Liver (tissue), 3 donors: Measurements from ENCODE around the gene DGCR2.
"Not testable (repeated sequence)": the region's sequence is repeated elsewhere in the genome, so short reads cannot be mapped to it uniquely, and the experiment has no call there.

Source experiments
- CTCF ChIP-seq: fragments of 150-350 bp; IDR thresholded peaks from 2 replicates; pipeline ENCODE4 v1.5.1; 2017; ENCODE audit warnings: improper control_type of control experiment, low read depth, low read length; ENCODE audit not compliant: missing input control
- GABPA ChIP-seq, 2 donors: IDR thresholded peaks in 1 of 2; conservative IDR thresholded peaks in 1 of 2; 2 replicates each; pipeline ENCODE4 v1.6.1; 2016; ENCODE audit warnings: antibody characterized with exemption in 2 of 2, mild to moderate bottlenecking in 1 of 2, moderate library complexity in 1 of 2
- RXRA ChIP-seq, 2 donors: IDR thresholded peaks; 2 replicates each; pipeline ENCODE4 v1.6.1; 2017 to 2018; ENCODE audit warnings: antibody characterized with exemption in 2 of 2, mild to moderate bottlenecking in 1 of 2
- SP1 ChIP-seq: IDR thresholded peaks from 2 replicates; pipeline ENCODE4 v1.6.1; 2018; ENCODE audit warnings: antibody characterized with exemption, mild to moderate bottlenecking
- donor health status: healthy.
- donor health status: healthy.

- TF ChIP-seq RXRA (IDR thresholded peaks at IDR 0.05); CTCF; SP1; GABPA (IDR thresholded peaks at IDR 0.05 in 1 of 2, conservative IDR thresholded peaks at IDR 0.05 in 1 of 2): not testable (repeated sequence)
These were observed 97.2 kb downstream of the DGCR2 start for GRCh38 chr22:19024956-19025489.
